WTC11 (cell line): Measurements from ENCODE around the gene STK17A. TPM values are rescaled to one million over a fixed set of nuclear protein-coding genes. Genes with fewer than 3 reads are reported as not detected.

Experiments used
- ATAC-seq: fragments of 200-7000 bp; cut with Tn5 transposase; 2 replicates; pipeline ENCODE4 v1.10.0; 2021; ENCODE audit warnings: mild to moderate bottlenecking, moderate library complexity
- CTCF ChIA-PET: fragments of 300-600 bp; sonication (Branson Sonifier 250); formaldehyde crosslinking; loops from one replicate; lab custom pipeline; 2021; ENCODE audit warnings: antibody characterized with exemption; lab: Charles Lee
- POLR2A ChIA-PET: fragments of 350-600 bp; sonication (Branson Sonifier 250); formaldehyde crosslinking; loops from one replicate; lab custom pipeline; 2021; ENCODE audit warnings: antibody characterized with exemption; lab: Charles Lee
- DNase-seq: peaks from one replicate; pipeline ENCODE4 v3.0.0; 2021; ENCODE audit warnings: low spot score
- H3K27ac Mint-ChIP-seq: 2 replicates; pipeline ENCODE4 v1.8.0; 2021; ENCODE audit warnings: mixed read lengths
- H3K27me3 Mint-ChIP-seq: 2 replicates; pipeline ENCODE4 v1.8.0; 2021; ENCODE audit warnings: low read depth, mild to moderate bottlenecking, moderate library complexity, mixed read lengths
- H3K36me3 Mint-ChIP-seq: 2 replicates; pipeline ENCODE4 v1.8.0; 2021; ENCODE audit warnings: mixed read lengths
- H3K4me1 Mint-ChIP-seq: 2 replicates; pipeline ENCODE4 v1.8.0; 2022; ENCODE audit warnings: mixed read lengths
- H3K4me3 Mint-ChIP-seq: 2 replicates; pipeline ENCODE4 v1.8.0; 2021; ENCODE audit warnings: mild to moderate bottlenecking, moderate library complexity, mixed read lengths
- H3K9me3 Mint-ChIP-seq: 2 replicates; pipeline ENCODE4 v1.8.0; 2021; ENCODE audit warnings: mixed read lengths
- ATF1 ChIP-seq: sonication (generic); formaldehyde crosslinking; IDR thresholded peaks from 2 replicates; pipeline ENCODE4 v1.8.1; 2023; ENCODE audit warnings: mild to moderate bottlenecking, moderate library complexity, missing genetic modification reagents
- CREM ChIP-seq: sonication (generic); formaldehyde crosslinking; IDR thresholded peaks from 2 replicates; pipeline ENCODE4 v1.8.1; 2022; ENCODE audit warnings: mild to moderate bottlenecking, missing genetic modification reagents, moderate library complexity
- EMX1 ChIP-seq: fragments of 250-450 bp; sonication (Bioruptor Pico); IDR thresholded peaks from 2 replicates; pipeline ENCODE4 v1.8.0; 2021; ENCODE audit warnings: mild to moderate bottlenecking
- KAT7 ChIP-seq: sonication (generic); formaldehyde crosslinking; IDR thresholded peaks from 2 replicates; pipeline ENCODE4 v1.8.1; 2023; ENCODE audit warnings: missing genetic modification reagents, mild to moderate bottlenecking, borderline replicate concordance
- MXD4 ChIP-seq: fragments of 250-450 bp; sonication (Bioruptor Pico); IDR thresholded peaks from 2 replicates; pipeline ENCODE4 v1.8.0; 2021; ENCODE audit warnings: mild to moderate bottlenecking, moderate library complexity, borderline replicate concordance
- NFYB ChIP-seq: sonication (generic); formaldehyde crosslinking; conservative IDR thresholded peaks from 2 replicates; pipeline ENCODE4 v1.8.0; 2022; ENCODE audit warnings: low read depth, missing genetic modification reagents
- NR3C1 ChIP-seq: sonication (generic); formaldehyde crosslinking; conservative IDR thresholded peaks from 2 replicates; pipeline ENCODE4 v1.8.1; 2023; ENCODE audit warnings: low read depth, mild to moderate bottlenecking, missing genetic modification reagents
- OVOL2 ChIP-seq: fragments of 250-450 bp; sonication (Bioruptor Pico); IDR thresholded peaks from 2 replicates; pipeline ENCODE4 v1.9.0; 2021; ENCODE audit warnings: mild to moderate bottlenecking, borderline replicate concordance
- RORB ChIP-seq: fragments of 250-450 bp; sonication (Bioruptor Pico); IDR thresholded peaks from 2 replicates; pipeline ENCODE4 v1.9.0; 2021; ENCODE audit warnings: mild to moderate bottlenecking
- SOX15 ChIP-seq: fragments of 250-450 bp; sonication (Bioruptor Pico); IDR thresholded peaks from 2 replicates; pipeline ENCODE4 v1.9.0; 2021; ENCODE audit warnings: mild to moderate bottlenecking
- TEAD1 ChIP-seq: sonication (generic); formaldehyde crosslinking; IDR thresholded peaks from 2 replicates; pipeline ENCODE4 v1.8.0; 2022; ENCODE audit warnings: mild to moderate bottlenecking, missing genetic modification reagents
- ZNF232 ChIP-seq: sonication (generic); formaldehyde crosslinking; IDR thresholded peaks from 2 replicates; pipeline ENCODE4 v1.8.0; 2022; ENCODE audit warnings: mild to moderate bottlenecking, missing genetic modification reagents
- total RNA-seq: library from RNA; stranded (reverse); gene quantifications from 3 replicates; pipeline ENCODE4 v1.2.3, GENCODE V29; 2021
- TF ChIP-seq, protein P1 (sequence below): fragments of 250-450 bp; sonication (Bioruptor Pico); IDR thresholded peaks from 2 replicates; pipeline ENCODE4 v1.8.0; 2021; ENCODE audit warnings: mild to moderate bottlenecking
- TF ChIP-seq, protein P2 (sequence below): sonication (generic); formaldehyde crosslinking; IDR thresholded peaks from 2 replicates; pipeline ENCODE4 v1.8.1; 2023; ENCODE audit warnings: mild to moderate bottlenecking, missing genetic modification reagents
- TF ChIP-seq, protein P3 (sequence below): sonication (generic); formaldehyde crosslinking; IDR thresholded peaks from 2 replicates; pipeline ENCODE4 v1.8.0; 2023; ENCODE audit warnings: missing genetic modification reagents
- TF ChIP-seq, protein P4 (sequence below): sonication (generic); formaldehyde crosslinking; IDR thresholded peaks from 2 replicates; pipeline ENCODE4 v1.8.1; 2023; ENCODE audit warnings: mild to moderate bottlenecking, missing genetic modification reagents
- TF ChIP-seq, protein P5 (sequence below): sonication (generic); formaldehyde crosslinking; IDR thresholded peaks from 2 replicates; pipeline ENCODE4 v1.8.0; 2023; ENCODE audit warnings: mild to moderate bottlenecking, missing genetic modification reagents
- TF ChIP-seq, protein P6 (sequence below): sonication (generic); formaldehyde crosslinking; IDR thresholded peaks from 2 replicates; pipeline ENCODE4 v1.8.1; 2023; ENCODE audit warnings: mild to moderate bottlenecking, missing genetic modification reagents, moderate library complexity
- TF ChIP-seq, protein P7 (sequence below): fragments of 250-450 bp; sonication (Bioruptor Pico); conservative IDR thresholded peaks from 2 replicates; pipeline ENCODE4 v1.9.0; 2021; ENCODE audit warnings: mild to moderate bottlenecking
- TF ChIP-seq, protein P8 (sequence below): fragments of 200-600 bp; IDR thresholded peaks from 2 replicates; pipeline ENCODE4 v1.8.0; 2022; ENCODE audit warnings: antibody characterized with exemption

STK17A gene
- total RNA-seq, 1 experiment from 2014 or later = 17.6 TPM

DNA sequence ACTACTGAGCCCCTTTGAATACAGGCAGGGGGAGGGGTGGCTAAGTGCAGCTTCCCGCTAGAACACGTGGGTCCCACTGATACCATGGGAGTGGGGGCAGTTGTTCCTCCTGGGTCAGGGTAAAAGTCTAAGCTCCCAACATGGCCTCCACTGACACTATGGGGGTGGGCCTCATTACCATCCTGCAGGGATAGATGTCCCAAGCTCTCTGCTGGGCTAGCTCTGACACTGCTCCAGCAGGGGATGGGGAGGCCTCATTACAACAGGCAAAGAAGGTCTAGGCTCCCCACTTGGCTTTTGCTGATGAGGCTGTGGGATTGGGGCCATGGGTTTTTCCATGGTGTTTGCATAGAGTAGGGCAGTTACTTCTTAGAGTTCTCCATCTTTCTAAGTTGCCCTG is 51.5 kb downstream of the STK17A start:
- Mint-ChIP-seq H3K4me3 (no peak overlapping the region), H3K4me1 (no peaks in the 10 kb centered on the region), H3K27me3 (no peaks in the 10 kb centered on the region), H3K27ac (peak overlapping the region; percentile 68), H3K9me3 (no peaks in the 10 kb centered on the region), H3K36me3 (peaks cover 75% of the 10 kb centered on the region)
- ATAC-seq = no peak
- TF ChIP-seq, protein P1, sequence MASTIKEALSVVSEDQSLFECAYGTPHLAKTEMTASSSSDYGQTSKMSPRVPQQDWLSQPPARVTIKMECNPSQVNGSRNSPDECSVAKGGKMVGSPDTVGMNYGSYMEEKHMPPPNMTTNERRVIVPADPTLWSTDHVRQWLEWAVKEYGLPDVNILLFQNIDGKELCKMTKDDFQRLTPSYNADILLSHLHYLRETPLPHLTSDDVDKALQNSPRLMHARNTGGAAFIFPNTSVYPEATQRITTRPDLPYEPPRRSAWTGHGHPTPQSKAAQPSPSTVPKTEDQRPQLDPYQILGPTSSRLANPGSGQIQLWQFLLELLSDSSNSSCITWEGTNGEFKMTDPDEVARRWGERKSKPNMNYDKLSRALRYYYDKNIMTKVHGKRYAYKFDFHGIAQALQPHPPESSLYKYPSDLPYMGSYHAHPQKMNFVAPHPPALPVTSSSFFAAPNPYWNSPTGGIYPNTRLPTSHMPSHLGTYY (CRISPR knock-in tag) = no peak
- no peak for TF ChIP-seq KAT7 (CRISPR knock-in tag)
- TF ChIP-seq, protein P2, sequence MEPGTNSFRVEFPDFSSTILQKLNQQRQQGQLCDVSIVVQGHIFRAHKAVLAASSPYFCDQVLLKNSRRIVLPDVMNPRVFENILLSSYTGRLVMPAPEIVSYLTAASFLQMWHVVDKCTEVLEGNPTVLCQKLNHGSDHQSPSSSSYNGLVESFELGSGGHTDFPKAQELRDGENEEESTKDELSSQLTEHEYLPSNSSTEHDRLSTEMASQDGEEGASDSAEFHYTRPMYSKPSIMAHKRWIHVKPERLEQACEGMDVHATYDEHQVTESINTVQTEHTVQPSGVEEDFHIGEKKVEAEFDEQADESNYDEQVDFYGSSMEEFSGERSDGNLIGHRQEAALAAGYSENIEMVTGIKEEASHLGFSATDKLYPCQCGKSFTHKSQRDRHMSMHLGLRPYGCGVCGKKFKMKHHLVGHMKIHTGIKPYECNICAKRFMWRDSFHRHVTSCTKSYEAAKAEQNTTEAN (CRISPR knock-in tag) = no peak
- TF ChIP-seq ZNF232 (CRISPR knock-in tag) = no peak
- TF ChIP-seq NR3C1 = no peak
- TF ChIP-seq, protein P3, sequence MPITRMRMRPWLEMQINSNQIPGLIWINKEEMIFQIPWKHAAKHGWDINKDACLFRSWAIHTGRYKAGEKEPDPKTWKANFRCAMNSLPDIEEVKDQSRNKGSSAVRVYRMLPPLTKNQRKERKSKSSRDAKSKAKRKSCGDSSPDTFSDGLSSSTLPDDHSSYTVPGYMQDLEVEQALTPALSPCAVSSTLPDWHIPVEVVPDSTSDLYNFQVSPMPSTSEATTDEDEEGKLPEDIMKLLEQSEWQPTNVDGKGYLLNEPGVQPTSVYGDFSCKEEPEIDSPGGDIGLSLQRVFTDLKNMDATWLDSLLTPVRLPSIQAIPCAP (CRISPR knock-in tag) = no peak
- no peak for TF ChIP-seq ATF1 (CRISPR knock-in tag)
- TF ChIP-seq, protein P4, sequence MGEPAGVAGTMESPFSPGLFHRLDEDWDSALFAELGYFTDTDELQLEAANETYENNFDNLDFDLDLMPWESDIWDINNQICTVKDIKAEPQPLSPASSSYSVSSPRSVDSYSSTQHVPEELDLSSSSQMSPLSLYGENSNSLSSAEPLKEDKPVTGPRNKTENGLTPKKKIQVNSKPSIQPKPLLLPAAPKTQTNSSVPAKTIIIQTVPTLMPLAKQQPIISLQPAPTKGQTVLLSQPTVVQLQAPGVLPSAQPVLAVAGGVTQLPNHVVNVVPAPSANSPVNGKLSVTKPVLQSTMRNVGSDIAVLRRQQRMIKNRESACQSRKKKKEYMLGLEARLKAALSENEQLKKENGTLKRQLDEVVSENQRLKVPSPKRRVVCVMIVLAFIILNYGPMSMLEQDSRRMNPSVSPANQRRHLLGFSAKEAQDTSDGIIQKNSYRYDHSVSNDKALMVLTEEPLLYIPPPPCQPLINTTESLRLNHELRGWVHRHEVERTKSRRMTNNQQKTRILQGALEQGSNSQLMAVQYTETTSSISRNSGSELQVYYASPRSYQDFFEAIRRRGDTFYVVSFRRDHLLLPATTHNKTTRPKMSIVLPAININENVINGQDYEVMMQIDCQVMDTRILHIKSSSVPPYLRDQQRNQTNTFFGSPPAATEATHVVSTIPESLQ = no peak
- no peak for TF ChIP-seq NFYB (CRISPR knock-in tag)
- TF ChIP-seq, protein P5, sequence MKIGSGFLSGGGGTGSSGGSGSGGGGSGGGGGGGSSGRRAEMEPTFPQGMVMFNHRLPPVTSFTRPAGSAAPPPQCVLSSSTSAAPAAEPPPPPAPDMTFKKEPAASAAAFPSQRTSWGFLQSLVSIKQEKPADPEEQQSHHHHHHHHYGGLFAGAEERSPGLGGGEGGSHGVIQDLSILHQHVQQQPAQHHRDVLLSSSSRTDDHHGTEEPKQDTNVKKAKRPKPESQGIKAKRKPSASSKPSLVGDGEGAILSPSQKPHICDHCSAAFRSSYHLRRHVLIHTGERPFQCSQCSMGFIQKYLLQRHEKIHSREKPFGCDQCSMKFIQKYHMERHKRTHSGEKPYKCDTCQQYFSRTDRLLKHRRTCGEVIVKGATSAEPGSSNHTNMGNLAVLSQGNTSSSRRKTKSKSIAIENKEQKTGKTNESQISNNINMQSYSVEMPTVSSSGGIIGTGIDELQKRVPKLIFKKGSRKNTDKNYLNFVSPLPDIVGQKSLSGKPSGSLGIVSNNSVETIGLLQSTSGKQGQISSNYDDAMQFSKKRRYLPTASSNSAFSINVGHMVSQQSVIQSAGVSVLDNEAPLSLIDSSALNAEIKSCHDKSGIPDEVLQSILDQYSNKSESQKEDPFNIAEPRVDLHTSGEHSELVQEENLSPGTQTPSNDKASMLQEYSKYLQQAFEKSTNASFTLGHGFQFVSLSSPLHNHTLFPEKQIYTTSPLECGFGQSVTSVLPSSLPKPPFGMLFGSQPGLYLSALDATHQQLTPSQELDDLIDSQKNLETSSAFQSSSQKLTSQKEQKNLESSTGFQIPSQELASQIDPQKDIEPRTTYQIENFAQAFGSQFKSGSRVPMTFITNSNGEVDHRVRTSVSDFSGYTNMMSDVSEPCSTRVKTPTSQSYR (CRISPR knock-in tag) = no peak
- TF ChIP-seq, protein P6, sequence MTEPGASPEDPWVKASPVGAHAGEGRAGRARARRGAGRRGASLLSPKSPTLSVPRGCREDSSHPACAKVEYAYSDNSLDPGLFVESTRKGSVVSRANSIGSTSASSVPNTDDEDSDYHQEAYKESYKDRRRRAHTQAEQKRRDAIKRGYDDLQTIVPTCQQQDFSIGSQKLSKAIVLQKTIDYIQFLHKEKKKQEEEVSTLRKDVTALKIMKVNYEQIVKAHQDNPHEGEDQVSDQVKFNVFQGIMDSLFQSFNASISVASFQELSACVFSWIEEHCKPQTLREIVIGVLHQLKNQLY = no peak
- TF ChIP-seq MXD4 (CRISPR knock-in tag) = no peak
- TF ChIP-seq, protein P7, sequence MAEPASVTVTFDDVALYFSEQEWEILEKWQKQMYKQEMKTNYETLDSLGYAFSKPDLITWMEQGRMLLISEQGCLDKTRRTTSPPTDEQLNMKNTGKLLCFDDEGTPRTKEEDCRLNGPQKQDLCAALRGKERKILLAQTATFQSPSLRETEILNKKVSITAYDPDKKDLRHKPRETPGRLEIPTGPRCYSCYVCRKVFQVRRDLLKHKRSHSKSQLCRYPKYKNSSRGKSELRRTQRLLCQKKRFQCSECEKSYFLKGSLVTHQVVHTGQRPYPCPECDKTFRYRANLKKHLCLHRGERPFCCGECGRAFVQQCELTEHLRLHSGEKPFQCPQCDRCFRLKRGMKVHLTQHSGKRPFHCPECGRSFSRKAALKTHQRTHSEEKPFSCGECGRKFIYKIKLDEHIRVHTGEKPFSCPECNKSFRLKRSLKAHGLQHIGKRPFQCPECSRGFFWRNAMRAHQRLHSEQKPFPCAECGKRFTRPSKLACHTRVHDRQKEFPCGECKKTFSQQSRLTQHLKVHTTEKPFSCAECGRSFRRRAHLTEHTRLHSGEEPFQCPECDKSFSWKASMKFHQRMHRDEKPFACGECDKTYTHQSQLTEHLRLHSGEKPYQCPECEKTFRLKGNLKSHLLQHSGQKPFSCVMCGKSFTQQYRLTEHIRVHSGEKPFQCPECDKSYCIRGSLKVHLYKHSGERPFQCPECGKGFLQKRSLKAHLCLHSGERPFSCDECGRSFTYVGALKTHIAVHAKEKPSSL (CRISPR knock-in tag) = no peak
- no peak for TF ChIP-seq TEAD1 (CRISPR knock-in tag)
- TF ChIP-seq CREM (CRISPR knock-in tag) = no peak
- TF ChIP-seq OVOL2 = no peak
- no peak for TF ChIP-seq RORB (CRISPR knock-in tag)
- no peak for TF ChIP-seq SOX15 (CRISPR knock-in tag)
- no peak for TF ChIP-seq EMX1 (CRISPR knock-in tag)
- TF ChIP-seq, protein P8, sequence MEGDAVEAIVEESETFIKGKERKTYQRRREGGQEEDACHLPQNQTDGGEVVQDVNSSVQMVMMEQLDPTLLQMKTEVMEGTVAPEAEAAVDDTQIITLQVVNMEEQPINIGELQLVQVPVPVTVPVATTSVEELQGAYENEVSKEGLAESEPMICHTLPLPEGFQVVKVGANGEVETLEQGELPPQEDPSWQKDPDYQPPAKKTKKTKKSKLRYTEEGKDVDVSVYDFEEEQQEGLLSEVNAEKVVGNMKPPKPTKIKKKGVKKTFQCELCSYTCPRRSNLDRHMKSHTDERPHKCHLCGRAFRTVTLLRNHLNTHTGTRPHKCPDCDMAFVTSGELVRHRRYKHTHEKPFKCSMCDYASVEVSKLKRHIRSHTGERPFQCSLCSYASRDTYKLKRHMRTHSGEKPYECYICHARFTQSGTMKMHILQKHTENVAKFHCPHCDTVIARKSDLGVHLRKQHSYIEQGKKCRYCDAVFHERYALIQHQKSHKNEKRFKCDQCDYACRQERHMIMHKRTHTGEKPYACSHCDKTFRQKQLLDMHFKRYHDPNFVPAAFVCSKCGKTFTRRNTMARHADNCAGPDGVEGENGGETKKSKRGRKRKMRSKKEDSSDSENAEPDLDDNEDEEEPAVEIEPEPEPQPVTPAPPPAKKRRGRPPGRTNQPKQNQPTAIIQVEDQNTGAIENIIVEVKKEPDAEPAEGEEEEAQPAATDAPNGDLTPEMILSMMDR = no peak
- CTCF ChIA-PET = interaction anchor here (2.2 kb wide), 1 partner anchor 51 kb away, joined by 10 read pairs; the partner anchor contains the start of gene STK17A
- POLR2A ChIA-PET = no interaction called here
- no peak for DNase-seq
